ENCODE results near the gene HELZ2. TPM values are rescaled to one million over a fixed set of nuclear protein-coding genes. Genes with fewer than 3 reads are reported as not detected.
A peak's percentile ranks its signal among the peaks of the same experiment; 100 is the strongest.

HELZ2 gene
- total and polyA plus RNA-seq, 2 donors: 15.5 to 19.9 TPM

DNA sequence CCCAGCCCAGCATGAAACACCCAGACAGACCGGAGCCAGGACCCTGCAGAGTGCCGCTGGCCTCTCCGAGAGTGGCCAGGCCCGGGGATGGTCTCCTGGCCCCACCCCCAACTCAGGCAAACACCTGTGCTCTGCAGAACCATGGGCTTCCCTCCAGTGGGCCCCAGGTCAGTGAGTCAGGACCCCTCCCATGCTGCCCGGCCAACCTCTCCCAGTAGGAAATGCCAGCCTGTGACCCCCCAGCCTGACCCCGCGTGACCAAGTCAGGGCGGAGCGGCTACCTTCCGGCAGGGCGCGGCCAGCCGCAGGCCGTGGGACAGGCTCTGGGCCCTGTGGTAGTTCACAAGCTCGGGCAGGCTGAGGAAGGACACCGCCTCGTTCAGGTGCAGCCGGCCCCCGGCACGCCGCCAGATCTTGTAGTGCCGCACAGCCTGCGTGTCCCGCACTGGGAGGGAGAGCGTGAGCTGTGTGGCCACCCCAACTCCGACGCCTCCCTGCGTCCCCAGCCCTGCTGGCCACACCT, 40.1 kb downstream of the HELZ2 start:
- DNase-seq (ENCODE audit: extremely low spot score): no peak
- Histone ChIP-seq H3K36me3 (ENCODE audit: insufficient read depth) (no peaks in the 10 kb centered on the region), H3K27ac (ENCODE audit: low read depth) (peak overlapping the region; percentile 80)

DNA sequence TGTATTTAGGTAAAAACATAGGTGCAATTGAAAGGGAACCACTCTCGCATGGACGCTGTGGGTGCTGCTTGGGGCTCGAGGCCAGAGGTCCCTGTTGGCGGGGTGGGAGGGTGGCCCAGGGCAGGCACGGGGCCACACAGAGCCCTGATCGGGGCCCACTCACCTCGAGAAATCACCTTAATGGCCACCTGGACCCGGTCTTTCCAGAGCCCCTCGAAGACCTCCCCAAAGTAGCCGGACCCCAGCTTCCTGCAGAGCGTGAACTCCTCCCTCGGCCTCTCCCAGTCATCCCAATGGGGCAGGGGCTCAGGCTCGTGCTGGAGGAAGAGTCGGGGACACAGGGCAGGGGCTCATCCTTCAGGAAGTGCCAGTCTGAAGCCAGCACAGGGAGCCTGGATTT, 40.7 kb downstream of the HELZ2 start:
- no peak overlapping the region for H3K27ac ChIP-seq (ENCODE audit: low read depth)
- no peaks in the 10 kb centered on the region for H3K4me1 ChIP-seq (ENCODE audit: insufficient read depth)
- DNase-seq (ENCODE audit: extremely low spot score): no peak
- no peaks in the 10 kb centered on the region for H3K36me3 ChIP-seq (ENCODE audit: insufficient read depth)
- 67% methylated on average over 14 of the region's 14 CpGs for WGBS
- H3K4me3 ChIP-seq (ENCODE audit: low read depth, low read length): no peak overlapping the region

More for the DNA sequence above, 40.1 kb downstream of the HELZ2 start:
- no peak overlapping the region for H3K4me3 ChIP-seq (ENCODE audit: low read depth, low read length)
- WGBS: 61% methylated on average over 28 of the region's 28 CpGs
- no peaks in the 10 kb centered on the region for H3K4me1 ChIP-seq (ENCODE audit: insufficient read depth)

DNA sequence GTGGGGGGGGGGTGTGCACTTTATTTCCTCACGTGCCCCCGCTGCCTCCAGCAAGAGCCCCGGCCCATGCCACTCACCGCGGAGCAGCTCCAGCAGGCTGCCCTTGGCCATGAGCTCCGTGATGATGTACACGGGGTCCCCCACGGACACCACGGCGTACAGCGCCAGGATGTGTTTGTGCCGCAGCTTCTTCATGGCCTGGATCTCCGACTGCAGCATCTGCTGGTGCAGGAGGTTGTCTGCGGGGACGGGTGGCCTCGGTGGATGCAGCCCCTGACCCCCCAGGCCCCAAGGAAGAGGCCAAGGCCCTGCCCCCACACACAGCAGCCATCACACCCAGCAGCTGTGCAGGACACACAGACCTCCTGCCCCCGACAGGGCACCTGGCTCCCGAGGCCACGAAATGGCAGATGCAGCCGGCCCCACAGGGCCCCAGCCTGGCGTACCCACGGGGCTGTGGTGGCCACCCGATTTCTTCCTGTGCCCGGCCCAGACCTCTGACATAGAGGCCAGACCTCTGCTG, 41.5 kb downstream of the HELZ2 start:
- H3K36me3 ChIP-seq (ENCODE audit: insufficient read depth): no peaks in the 10 kb centered on the region
- H3K4me1 ChIP-seq (ENCODE audit: insufficient read depth): no peaks in the 10 kb centered on the region
- no peak overlapping the region for H3K4me3 ChIP-seq (ENCODE audit: low read depth, low read length)
- 82% methylated on average over 24 of the region's 24 CpGs for WGBS
- no peak for DNase-seq (ENCODE audit: extremely low spot score)
- no peak overlapping the region for H3K27ac ChIP-seq (ENCODE audit: low read depth)

DNA sequence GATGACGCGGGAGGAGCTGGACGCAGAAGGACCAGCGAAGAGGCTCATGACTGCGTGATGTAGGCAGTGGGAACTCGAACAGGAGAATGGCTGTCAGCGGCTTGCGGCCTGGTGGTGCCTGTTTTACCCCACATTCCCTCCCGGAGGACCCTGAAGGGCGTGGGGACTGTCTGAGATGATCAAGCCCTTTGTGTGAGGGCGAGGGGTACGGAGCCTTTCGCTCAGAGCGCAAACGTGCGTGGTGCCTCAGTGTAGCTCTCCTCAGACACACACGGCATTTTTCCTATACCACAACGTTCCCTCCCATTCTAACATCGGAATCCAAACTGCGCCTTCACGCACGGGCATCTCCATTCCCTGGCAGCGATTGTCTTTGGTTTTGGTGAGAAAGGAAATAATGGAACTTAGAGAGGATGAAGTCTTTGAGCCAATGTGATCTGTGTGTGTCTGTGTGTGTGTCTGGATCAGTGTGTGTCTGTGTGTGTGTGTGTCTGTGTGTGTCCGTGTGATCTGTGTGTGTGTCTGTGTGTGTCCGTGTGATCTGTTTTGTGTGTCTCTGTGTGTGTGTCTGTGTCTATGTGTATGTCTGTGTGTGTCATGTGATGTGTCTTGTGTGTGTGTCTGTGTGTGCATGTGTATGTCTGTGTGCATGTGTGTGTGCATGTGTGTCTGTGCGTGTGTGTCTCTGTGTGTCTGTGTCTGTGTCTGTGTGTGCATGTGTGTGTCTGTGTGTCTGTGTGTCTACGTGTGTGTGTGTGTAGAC, 42.2 kb downstream of the HELZ2 start:
- Histone ChIP-seq H3K4me3 (ENCODE audit: low read depth, low read length) (no peak overlapping the region), H3K27ac (ENCODE audit: low read depth) (no peak overlapping the region), H3K4me1 (ENCODE audit: insufficient read depth) (no peaks in the 10 kb centered on the region), H3K36me3 (ENCODE audit: insufficient read depth) (no peaks in the 10 kb centered on the region)
- no peak for DNase-seq (ENCODE audit: extremely low spot score)
- WGBS: 75% methylated on average over 27 of the region's 27 CpGs

DNA sequence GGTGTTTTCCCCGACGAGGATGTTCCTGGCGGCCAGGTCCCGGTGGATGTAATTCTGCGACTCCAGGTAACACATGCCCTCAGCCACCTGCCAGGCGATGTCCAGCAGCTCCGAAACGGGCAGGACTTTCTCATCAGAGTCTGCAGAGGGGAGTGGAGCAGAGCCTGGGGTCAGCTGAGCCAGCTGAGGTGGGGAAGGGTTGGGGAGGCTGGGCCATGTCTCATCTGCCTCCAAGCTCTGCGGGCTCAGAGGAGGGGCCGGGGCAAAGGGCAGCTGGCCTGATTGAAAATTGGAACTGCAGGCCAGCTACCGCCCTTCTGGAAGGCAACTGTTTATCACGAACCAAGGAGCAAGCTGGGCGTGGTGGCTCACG, 43.3 kb downstream of the HELZ2 start:
- no peak overlapping the region for H3K4me3 ChIP-seq (ENCODE audit: low read depth, low read length)
- H3K4me1 ChIP-seq (ENCODE audit: insufficient read depth): no peaks in the 10 kb centered on the region
- H3K27ac ChIP-seq (ENCODE audit: low read depth): no peak overlapping the region
- WGBS: 71% methylated on average over 14 of the region's 14 CpGs
- no peaks in the 10 kb centered on the region for H3K36me3 ChIP-seq (ENCODE audit: insufficient read depth)
- no peak for DNase-seq (ENCODE audit: extremely low spot score)

DNA sequence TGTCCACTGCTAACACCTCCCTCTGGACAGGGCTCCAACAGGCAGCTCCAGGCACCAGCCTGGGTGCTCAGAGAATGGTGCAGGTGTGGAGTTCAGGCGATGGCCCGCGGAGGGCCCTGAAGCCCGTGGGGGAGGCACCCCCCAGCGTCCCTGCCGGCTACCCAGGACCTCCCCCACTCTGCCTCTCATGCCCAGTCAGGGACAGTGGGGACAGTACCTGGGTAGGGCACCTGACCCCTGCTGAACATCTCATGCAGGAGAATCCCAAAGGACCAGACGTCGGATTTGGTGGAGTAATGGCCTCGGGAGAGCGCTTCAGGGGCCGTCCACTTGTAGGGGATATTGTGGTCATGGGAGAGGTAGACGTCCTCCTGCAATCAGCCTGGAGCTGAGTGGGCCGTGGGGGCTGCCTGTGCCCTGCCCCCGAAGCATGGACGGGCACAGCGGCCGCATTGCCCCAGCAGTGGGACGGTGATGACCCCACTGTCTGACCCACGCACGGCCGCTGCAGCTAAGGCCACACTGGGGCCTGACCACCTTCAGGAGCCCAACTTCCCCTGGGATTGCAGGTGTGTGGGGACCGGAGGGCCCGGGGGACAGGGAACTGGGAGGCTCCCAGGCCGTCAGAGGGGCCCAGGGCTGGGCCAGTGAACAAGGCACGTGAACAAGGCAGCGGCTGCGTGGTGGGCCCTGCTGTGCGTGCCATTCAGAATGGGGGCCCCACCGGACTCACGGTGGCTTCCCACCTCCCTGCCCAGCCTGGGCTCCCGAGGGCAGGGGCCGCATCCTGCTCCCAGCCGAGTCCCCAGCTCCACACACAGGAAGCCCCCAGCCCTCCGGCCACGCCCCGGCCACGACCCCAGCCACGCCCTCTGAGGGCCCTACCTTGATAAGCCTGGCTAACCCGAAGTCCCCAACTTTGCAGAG, 43.9 kb downstream of the HELZ2 start:
- Histone ChIP-seq H3K27ac (ENCODE audit: low read depth) (no peak overlapping the region), H3K4me1 (ENCODE audit: insufficient read depth) (no peaks in the 10 kb centered on the region), H3K4me3 (ENCODE audit: low read depth, low read length) (no peak overlapping the region), H3K36me3 (ENCODE audit: insufficient read depth) (no peaks in the 10 kb centered on the region)
- WGBS: 77% methylated on average over 39 of the region's 39 CpGs
- no peak for DNase-seq (ENCODE audit: extremely low spot score)

DNA sequence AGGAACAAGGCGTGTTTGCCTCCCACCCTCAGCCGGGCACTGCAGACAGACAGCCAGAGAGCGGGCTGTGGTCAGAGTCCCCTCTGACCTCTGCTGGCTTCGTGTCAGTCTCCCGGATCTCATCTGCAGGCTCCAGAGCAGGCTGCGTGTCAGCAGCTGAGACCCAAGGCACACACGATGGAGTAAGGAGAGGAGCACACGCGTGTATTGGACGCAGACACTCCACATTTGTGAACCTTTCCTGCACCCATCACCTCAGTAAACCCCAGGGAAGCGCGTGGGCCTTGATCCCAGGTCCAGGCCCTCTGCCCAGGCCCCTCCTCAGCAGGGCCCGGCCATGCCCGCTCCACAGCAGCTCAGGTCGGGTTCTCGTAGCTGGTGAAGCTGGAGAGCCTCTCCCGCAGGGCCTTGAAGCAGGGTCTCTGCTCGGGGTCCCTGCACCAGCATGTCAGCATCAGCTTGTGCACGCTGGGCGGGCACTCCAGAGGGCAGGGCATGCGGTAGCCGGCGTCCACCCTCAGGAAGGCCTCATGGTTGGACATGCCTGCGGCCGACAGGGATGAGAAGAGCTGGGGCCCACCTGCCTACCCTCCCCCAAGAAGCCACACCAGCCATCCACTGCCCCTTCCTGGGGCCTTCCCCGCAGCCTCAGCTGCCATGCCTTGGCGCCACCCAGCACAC, 44.7 kb downstream of the HELZ2 start:
- no peak for DNase-seq (ENCODE audit: extremely low spot score)
- Histone ChIP-seq H3K36me3 (ENCODE audit: insufficient read depth) (no peaks in the 10 kb centered on the region), H3K4me1 (ENCODE audit: insufficient read depth) (no peaks in the 10 kb centered on the region), H3K4me3 (ENCODE audit: low read depth, low read length) (no peak overlapping the region), H3K27ac (ENCODE audit: low read depth) (no peak overlapping the region)
- 82% methylated on average over 27 of the region's 27 CpGs for WGBS

DNA sequence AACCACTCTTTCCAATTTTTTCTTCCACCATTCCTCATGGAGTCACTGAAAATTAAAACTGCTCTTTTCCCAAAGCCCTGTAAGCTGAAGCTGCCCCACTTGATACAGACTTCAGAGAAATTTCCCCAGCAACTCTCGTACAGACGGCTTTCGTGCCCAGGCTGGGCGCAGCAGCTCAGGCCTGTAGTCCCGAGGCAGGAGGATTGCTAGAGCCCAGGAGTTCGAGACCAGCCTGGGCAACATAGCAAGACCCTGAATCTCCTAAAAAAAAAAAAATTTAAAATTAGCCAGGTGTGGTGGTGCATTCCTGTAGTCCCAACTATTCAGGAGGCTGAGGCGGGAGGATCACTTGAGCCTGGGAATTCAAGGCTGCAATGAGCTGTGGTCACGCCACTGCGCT, 46.9 kb downstream of the HELZ2 start:
- DNase-seq (ENCODE audit: extremely low spot score): no peak
- Histone ChIP-seq H3K36me3 (ENCODE audit: insufficient read depth) (no peaks in the 10 kb centered on the region), H3K4me3 (ENCODE audit: low read depth, low read length) (no peak overlapping the region), H3K27ac (ENCODE audit: low read depth) (no peak overlapping the region), H3K4me1 (ENCODE audit: insufficient read depth) (no peaks in the 10 kb centered on the region)
- WGBS: 88% methylated on average over 9 of the region's 9 CpGs

DNA sequence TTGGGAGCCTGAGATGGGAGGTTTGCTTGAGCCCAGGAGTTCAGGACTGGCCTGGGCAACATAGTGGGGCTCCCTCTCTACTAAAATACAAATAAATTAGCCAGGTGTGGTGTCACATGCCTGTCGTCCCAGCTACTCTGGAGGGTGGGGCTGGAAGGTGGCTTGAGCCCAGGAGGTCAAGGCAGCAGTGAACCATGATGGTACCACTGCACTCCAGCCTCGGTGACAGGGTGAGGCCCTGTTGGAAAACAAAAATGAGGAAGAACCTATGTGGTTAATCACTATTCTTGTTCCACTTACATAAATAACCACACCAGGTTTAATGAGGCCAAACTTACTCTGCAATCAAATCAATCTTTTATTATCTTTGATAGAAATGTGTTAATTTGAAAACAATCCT, 48.1 kb downstream of the HELZ2 start:
- Histone ChIP-seq H3K4me3 (ENCODE audit: low read depth, low read length) (no peak overlapping the region), H3K36me3 (ENCODE audit: insufficient read depth) (no peaks in the 10 kb centered on the region), H3K4me1 (ENCODE audit: insufficient read depth) (peaks cover 1% of the 10 kb centered on the region), H3K27ac (ENCODE audit: low read depth) (no peak overlapping the region)
- no peak for DNase-seq (ENCODE audit: extremely low spot score)
- WGBS: 15% methylated on average over 2 of the region's 2 CpGs

DNA sequence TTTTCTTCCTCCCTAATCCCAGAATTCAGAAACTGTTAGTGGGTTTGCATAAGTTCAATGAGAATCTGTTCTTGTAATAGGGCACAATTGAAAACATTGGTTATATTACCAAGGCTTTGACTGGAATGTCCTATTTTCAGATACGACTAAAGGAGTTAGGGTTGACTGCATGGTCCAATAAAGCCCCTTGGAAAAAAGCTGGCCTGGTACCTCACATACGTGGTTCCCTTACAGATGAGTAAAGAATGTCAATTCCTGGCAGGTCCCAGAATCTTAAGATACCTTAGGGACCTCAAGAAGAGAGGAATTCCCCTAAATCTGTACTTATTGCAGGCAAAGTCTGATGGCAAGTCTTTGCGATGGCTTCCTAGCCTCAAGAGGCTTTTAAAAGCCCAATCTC, 48.9 kb downstream of the HELZ2 start:
- WGBS: 50% methylated on average over 3 of the region's 3 CpGs
- Histone ChIP-seq H3K4me1 (ENCODE audit: insufficient read depth) (peaks cover 1% of the 10 kb centered on the region), H3K4me3 (ENCODE audit: low read depth, low read length) (no peak overlapping the region), H3K36me3 (ENCODE audit: insufficient read depth) (no peaks in the 10 kb centered on the region), H3K27ac (ENCODE audit: low read depth) (no peak overlapping the region)
- no peak for DNase-seq (ENCODE audit: extremely low spot score)

Other genes starting within 250 kb of the HELZ2 start
- gene CHRNA4, start 212.9 kb downstream of the HELZ2 start, total RNA-seq: 0.79 TPM
- gene CHRNA4, start 212.9 kb downstream of the HELZ2 start, polyA plus RNA-seq: not detected
- 2.1 TPM for gene KCNQ2, start 101.6 kb downstream of the HELZ2 start, total RNA-seq
- gene KCNQ2, start 101.6 kb downstream of the HELZ2 start, polyA plus RNA-seq: 0.14 TPM
- gene EEF1A2, start 75.2 kb downstream of the HELZ2 start, total RNA-seq: 11.2 TPM
- gene EEF1A2, start 75.2 kb downstream of the HELZ2 start, polyA plus RNA-seq: 5.1 TPM
- 44.7 TPM for gene PPDPF, start 53.5 kb downstream of the HELZ2 start, total RNA-seq
- 545 TPM for gene PPDPF, start 53.5 kb downstream of the HELZ2 start, polyA plus RNA-seq
- 2.8 TPM for gene PTK6, start 36.9 kb downstream of the HELZ2 start, total RNA-seq
- gene PTK6, start 36.9 kb downstream of the HELZ2 start, polyA plus RNA-seq: 3.4 TPM
- 0.48 TPM for gene SRMS, start 26.5 kb downstream of the HELZ2 start, total RNA-seq
- gene SRMS, start 26.5 kb downstream of the HELZ2 start, polyA plus RNA-seq: not detected
- gene FNDC11, start 20.1 kb downstream of the HELZ2 start, total RNA-seq: 0.63 TPM
- 0.98 TPM for gene FNDC11, start 20.1 kb downstream of the HELZ2 start, polyA plus RNA-seq
- gene GMEB2, start 52.9 kb upstream of the HELZ2 start, total RNA-seq: 7.7 TPM
- gene GMEB2, start 52.9 kb upstream of the HELZ2 start, polyA plus RNA-seq: 12.1 TPM
- 17.7 TPM for gene STMN3, start 79.2 kb upstream of the HELZ2 start, total RNA-seq
- 44.7 TPM for gene STMN3, start 79.2 kb upstream of the HELZ2 start, polyA plus RNA-seq
- gene RTEL1, start 84.1 kb upstream of the HELZ2 start, total RNA-seq: 13.3 TPM
- 12.3 TPM for gene RTEL1, start 84.1 kb upstream of the HELZ2 start, polyA plus RNA-seq
- gene TNFRSF6B, start 122.4 kb upstream of the HELZ2 start, total RNA-seq: 0.42 TPM
- gene TNFRSF6B, start 122.4 kb upstream of the HELZ2 start, polyA plus RNA-seq: 35.6 TPM
- 17.9 TPM for gene ARFRP1, start 133.7 kb upstream of the HELZ2 start, total RNA-seq
- 40.8 TPM for gene ARFRP1, start 133.7 kb upstream of the HELZ2 start, polyA plus RNA-seq
- gene ZGPAT, start 133.8 kb upstream of the HELZ2 start, total RNA-seq: 11.0 TPM
- 30.7 TPM for gene ZGPAT, start 133.8 kb upstream of the HELZ2 start, polyA plus RNA-seq
- 1.1 TPM for gene LIME1, start 162.4 kb upstream of the HELZ2 start, total RNA-seq
- 7.9 TPM for gene LIME1, start 162.4 kb upstream of the HELZ2 start, polyA plus RNA-seq
- gene SLC2A4RG, start 165.5 kb upstream of the HELZ2 start, total RNA-seq: 8.6 TPM
- 106 TPM for gene SLC2A4RG, start 165.5 kb upstream of the HELZ2 start, polyA plus RNA-seq